Measurements from ENCODE around the gene USP17L11.
A peak's percentile ranks its signal among the peaks of the same experiment; 100 is the strongest.
"Not testable (repeated sequence)": the region's sequence is repeated elsewhere in the genome, so short reads cannot be mapped to it uniquely, and the experiment has no call there.

The USP17L11 gene, protein sequence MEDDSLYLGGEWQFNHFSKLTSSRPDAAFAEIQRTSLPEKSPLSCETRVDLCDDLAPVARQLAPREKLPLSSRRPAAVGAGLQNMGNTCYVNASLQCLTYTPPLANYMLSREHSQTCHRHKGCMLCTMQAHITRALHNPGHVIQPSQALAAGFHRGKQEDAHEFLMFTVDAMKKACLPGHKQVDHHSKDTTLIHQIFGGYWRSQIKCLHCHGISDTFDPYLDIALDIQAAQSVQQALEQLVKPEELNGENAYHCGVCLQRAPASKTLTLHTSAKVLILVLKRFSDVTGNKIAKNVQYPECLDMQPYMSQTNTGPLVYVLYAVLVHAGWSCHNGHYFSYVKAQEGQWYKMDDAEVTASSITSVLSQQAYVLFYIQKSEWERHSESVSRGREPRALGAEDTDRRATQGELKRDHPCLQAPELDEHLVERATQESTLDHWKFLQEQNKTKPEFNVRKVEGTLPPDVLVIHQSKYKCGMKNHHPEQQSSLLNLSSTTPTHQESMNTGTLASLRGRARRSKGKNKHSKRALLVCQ

GRCh38 chr4:9215105-9215504 lies at the start of gene USP17L11:
Gene USP17L11, plus strand, starts transcription at chr4:9215405. Its CDS starts 0 bp downstream, at chr4:9215405.
- not testable (repeated sequence) for DNase-seq (ENCODE audit: low read depth, low spot score)

GRCh38 chr4:9165990-9166389 lies 49.2 kb upstream of the USP17L11 start:
- not testable (repeated sequence) for DNase-seq (ENCODE audit: low read depth, low spot score)

DNA sequence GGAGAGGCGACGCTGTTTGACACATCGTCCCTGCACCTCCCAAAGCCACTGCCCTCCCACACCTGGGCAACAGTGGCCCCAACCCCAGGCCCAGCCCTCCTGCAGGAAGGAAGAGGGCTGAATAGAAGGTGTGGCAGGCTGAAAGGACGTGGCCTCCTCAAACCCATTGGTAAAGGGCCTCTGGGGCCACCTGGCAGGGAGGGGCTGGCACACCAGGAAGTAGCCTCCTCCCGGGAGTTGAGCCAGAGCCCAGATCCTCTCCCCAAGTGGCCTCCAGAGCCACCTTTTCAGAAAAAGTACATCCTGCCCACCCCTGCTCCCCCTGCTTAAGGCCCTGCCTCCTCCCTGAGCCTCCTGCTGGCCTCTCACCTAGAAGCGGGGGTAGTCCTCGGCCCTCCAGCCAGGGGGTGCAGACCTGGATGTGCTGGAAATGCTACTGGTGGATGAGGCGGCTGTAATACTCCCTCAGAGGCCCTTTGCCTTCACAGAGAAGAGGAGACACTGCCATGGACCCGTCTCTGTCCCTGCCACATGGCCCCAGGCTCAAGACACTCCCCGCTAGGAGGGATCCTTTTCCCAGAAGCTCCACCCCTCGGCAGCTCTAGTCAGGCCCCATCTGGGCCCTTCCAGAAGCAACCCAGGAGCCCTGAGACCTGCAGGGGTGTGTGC lies 45.3 kb upstream of the USP17L11 start, which contains the start of gene FAM90A26:
FAM90A26 (plus strand) TSS at position 619 of the 669 bp plus-strand sequence. CDS start 2,764 bp downstream, outside the sequence.
- DNase-seq (ENCODE audit: low read depth, low spot score), result not testable (repeated sequence)

DNA sequence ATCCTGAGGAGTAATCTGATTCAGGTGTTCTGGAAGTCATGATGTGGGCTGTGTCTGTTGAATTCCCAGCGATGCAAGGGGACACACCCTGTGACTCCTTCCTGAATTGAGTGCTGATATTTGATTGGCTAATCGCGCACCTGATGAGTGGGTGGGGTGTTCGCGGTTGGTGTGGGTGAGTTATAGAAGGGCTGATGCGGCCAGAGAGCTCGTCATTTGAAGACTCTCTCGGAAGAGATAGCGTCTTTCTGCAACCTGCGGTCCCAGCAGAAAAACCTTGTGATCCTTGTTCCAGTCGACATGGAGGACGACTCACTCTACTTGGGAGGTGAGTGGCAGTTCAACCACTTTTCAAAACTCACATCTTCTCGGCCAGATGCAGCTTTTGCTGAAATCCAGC lies 4.8 kb upstream of the USP17L11 start, which contains the start of gene USP17L10:
USP17L10 (plus strand) TSS at position 301 of the 400 bp plus-strand sequence; CDS start at position 301, 0 bp downstream.
- not testable (repeated sequence) for DNase-seq (ENCODE audit: low read depth, low spot score)

DNA sequence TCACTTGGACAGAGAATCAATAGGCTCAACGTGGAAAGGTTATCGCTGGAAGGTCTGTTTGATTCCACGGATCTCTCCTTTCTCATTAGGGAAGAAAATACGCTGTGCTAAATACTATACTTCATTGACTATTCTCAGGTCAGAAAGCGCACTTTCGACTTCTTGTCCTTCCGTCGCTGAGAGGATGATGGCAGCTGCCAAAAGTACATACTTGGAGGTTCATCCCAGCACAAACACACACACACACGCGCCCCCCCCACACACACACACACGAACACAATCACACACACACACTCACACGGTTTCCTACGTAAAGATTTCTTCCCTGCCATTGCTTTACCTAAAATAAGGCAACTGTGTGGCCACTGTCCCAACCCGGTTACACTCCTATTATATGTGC lies 504 bp upstream of the USP17L11 start:
- not testable (repeated sequence) for DNase-seq (ENCODE audit: low read depth, low spot score)

GRCh38 chr4:9219852-9220251 lies 4.6 kb downstream of the USP17L11 start, which contains the start of gene USP17L12:
Gene USP17L12, plus strand, starts transcription at chr4:9220152. Its CDS starts 0 bp downstream, at chr4:9220152.
- DNase-seq (ENCODE audit: low read depth, low spot score), result not testable (repeated sequence)

GRCh38 chr4:9224596-9224995 lies 9.4 kb downstream of the USP17L11 start, which contains the start of gene USP17L13:
Gene USP17L13, plus strand, starts transcription at chr4:9224896. Its CDS starts 0 bp downstream, at chr4:9224896.
- DNase-seq (ENCODE audit: low read depth, low spot score), result not testable (repeated sequence)

DNA sequence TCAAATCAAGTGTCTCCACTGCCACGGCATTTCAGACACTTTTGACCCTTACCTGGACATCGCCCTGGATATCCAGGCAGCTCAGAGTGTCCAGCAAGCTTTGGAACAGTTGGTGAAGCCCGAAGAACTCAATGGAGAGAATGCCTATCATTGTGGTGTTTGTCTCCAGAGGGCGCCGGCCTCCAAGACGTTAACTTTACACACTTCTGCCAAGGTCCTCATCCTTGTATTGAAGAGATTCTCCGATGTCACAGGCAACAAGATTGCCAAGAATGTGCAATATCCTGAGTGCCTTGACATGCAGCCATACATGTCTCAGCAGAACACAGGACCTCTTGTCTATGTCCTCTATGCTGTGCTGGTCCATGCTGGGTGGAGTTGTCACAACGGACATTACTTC lies 15.0 kb downstream of the USP17L11 start:
- not testable (repeated sequence) for DNase-seq (ENCODE audit: low read depth, low spot score)

DNA sequence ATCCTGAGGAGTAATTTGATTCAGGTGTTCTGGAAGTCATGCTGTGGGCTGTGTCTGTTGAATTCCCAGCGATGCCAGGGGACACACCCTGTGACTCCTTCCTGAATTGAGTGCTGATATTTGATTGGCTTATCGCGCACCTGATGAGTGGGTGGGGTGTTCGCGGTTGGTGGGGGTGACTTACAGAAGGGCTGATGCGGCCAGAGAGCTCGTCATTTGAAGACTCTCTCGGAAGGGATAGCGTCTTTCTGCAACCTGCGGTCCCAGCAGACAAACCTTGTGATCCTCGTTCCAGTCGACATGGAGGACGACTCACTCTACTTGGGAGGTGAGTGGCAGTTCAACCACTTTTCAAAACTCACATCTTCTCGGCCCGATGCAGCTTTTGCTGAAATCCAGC lies 18.9 kb downstream of the USP17L11 start, which contains the start of gene USP17L15:
USP17L15 (plus strand) TSS at position 301 of the 400 bp plus-strand sequence; CDS start at position 301, 0 bp downstream.
- not testable (repeated sequence) for DNase-seq (ENCODE audit: low read depth, low spot score)

DNA sequence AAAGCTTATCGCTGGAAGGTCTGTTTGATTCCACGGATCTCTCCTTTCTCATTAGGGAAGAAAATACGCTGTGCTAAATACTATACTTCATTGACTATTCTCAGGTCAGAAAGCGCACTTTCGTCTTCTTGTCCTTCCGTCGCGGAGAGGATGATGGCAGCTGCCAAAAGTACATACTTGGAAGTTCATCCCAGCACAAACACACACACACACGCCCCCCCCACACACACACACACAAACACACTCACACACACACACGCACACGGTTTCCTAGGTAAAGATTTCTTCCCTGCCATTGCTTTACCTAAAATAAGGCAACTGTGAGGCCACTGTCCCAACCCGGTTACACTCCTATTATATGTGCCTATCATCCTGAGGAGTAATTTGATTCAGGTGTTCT lies 23.3 kb downstream of the USP17L11 start:
- DNase-seq (ENCODE audit: low read depth, low spot score), result peak; percentile 0

- DNase-seq (ENCODE audit: low read depth, low spot score), result not testable (repeated sequence)
Measured at GRCh38 chr4:9243579-9243978, 28.4 kb downstream of the USP17L11 start, which contains the start of gene USP17L17. Gene USP17L17, plus strand, starts transcription at chr4:9243879. Its CDS starts 0 bp downstream, at chr4:9243879.

DNA sequence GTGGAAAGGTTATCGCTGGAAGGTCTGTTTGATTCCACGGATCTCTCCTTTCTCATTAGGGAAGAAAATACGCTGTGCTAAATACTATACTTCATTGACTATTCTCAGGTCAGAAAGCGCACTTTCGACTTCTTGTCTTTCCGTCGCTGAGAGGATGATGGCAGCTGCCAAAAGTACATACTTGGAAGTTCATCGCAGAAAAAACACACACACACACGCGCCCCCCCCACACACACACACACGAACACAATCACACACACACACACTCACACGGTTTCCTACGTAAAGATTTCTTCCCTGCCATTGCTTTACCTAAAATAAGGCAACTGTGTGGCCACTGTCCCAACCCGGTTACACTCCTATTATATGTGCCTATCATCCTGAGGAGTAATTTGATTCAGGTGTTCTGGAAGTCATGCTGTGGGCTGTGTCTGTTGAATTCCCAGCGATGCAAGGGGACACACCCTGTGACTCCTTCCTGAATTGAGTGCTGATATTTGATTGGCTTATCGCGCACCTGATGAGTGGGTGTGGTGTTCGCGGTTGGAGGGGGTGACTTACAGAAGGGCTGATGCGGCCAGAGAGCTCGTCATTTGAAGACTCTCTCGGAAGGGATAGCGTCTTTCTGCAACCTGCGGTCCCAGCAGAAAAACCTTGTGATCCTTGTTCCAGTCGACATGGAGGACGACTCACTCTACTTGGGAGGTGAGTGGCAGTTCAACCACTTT lies 32.9 kb downstream of the USP17L11 start, which contains the start of gene USP17L18:
USP17L18 (plus strand) TSS at position 678 of the 728 bp plus-strand sequence; CDS start at position 678, 0 bp downstream.
- peak; percentile 8 for DNase-seq (ENCODE audit: low read depth, low spot score)

GRCh38 chr4:9253078-9253477 lies 37.9 kb downstream of the USP17L11 start, which contains the start of gene USP17L19:
Gene USP17L19, plus strand, starts transcription at chr4:9253378. Its CDS starts 0 bp downstream, at chr4:9253378.
- not testable (repeated sequence) for DNase-seq (ENCODE audit: low read depth, low spot score)

DNA sequence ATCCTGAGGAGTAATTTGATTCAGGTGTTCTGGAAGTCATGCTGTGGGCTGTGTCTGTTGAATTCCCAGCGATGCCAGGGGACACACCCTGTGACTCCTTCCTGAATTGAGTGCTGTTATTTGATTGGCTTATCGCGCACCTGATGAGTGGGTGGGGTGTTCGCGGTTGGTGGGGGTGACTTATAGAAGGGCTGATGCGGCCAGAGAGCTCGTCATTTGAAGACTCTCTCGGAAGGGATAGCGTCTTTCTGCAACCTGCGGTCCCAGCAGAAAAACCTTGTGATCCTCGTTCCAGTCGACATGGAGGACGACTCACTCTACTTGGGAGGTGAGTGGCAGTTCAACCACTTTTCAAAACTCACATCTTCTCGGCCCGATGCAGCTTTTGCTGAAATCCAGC lies 42.6 kb downstream of the USP17L11 start, which contains the start of gene USP17L20:
USP17L20 (plus strand) TSS at position 301 of the 400 bp plus-strand sequence; CDS start at position 301, 0 bp downstream.
- DNase-seq (ENCODE audit: low read depth, low spot score), result not testable (repeated sequence)

- not testable (repeated sequence) for DNase-seq (ENCODE audit: low read depth, low spot score)
Measured at GRCh38 chr4:9262572-9262971, 47.4 kb downstream of the USP17L11 start, which contains the start of gene USP17L21. Gene USP17L21, plus strand, starts transcription at chr4:9262872. Its CDS starts 0 bp downstream, at chr4:9262872.
